RKO (cell line): ENCODE results near the gene PCSK6.

Source experiments
- DNase-seq: peaks from one replicate; pipeline ENCODE4 v3.0.0-alpha.2; 2016; ENCODE audit warnings: low spot score

PCSK6 gene

GRCh38 chr15:101489599-101490407, at the start of gene PCSK6:
Gene PCSK6, minus strand, starts transcription at chr15:101489707. Its CDS starts 37 bp downstream, at chr15:101489670.
- DNase-seq, result peak; percentile 43

- DNase-seq, result no peak
Measured at GRCh38 chr15:101538996-101539395, 49.5 kb upstream of the PCSK6 start.

GRCh38 chr15:101538177-101538576, 48.7 kb upstream of the PCSK6 start:
- no peak for DNase-seq

- no peak for DNase-seq
Measured at GRCh38 chr15:101537483-101538080, 48.1 kb upstream of the PCSK6 start.

- DNase-seq, result no peak
Measured at GRCh38 chr15:101536875-101537405, 47.4 kb upstream of the PCSK6 start.

GRCh38 chr15:101536166-101536874, 46.8 kb upstream of the PCSK6 start:
- DNase-seq, result no peak

- DNase-seq, result no peak
Measured at GRCh38 chr15:101535170-101535902, 45.8 kb upstream of the PCSK6 start.

GRCh38 chr15:101534376-101534970, 45.0 kb upstream of the PCSK6 start:
- no peak for DNase-seq

GRCh38 chr15:101533371-101534140, 44.0 kb upstream of the PCSK6 start:
- DNase-seq, result no peak

- DNase-seq, result no peak
Measured at GRCh38 chr15:101532865-101533264, 43.4 kb upstream of the PCSK6 start.

GRCh38 chr15:101531170-101531569, 41.7 kb upstream of the PCSK6 start:
- DNase-seq, result no peak

- DNase-seq, result no peak
Measured at GRCh38 chr15:101530224-101530958, 40.9 kb upstream of the PCSK6 start.

GRCh38 chr15:101528917-101529299, 39.4 kb upstream of the PCSK6 start:
- no peak for DNase-seq

GRCh38 chr15:101528108-101528916, 38.8 kb upstream of the PCSK6 start:
- DNase-seq, result no peak

- DNase-seq, result no peak
Measured at GRCh38 chr15:101526890-101527289, 37.4 kb upstream of the PCSK6 start.

- DNase-seq, result no peak
Measured at GRCh38 chr15:101526442-101526841, 36.9 kb upstream of the PCSK6 start.

- DNase-seq, result no peak
Measured at GRCh38 chr15:101526021-101526420, 36.5 kb upstream of the PCSK6 start.

GRCh38 chr15:101525087-101525669, 35.7 kb upstream of the PCSK6 start:
- no peak for DNase-seq

GRCh38 chr15:101523560-101523940, 34.0 kb upstream of the PCSK6 start:
- DNase-seq, result no peak
